Calu3 (cell line): ENCODE results near the gene AFF4. TPM values are rescaled to one million over a fixed set of nuclear protein-coding genes. Genes with fewer than 3 reads are reported as not detected.
"Not testable (repeated sequence)": the region's sequence is repeated elsewhere in the genome, so short reads cannot be mapped to it uniquely, and the experiment has no call there.

Experiments used
- BruUV-seq: library from RNA; stranded (reverse); fragments of 400-500 nt; replicated peaks from 2 replicates; lab custom pipeline; 2021; lab: Mats Ljungman, UMichigan
- CTCF ChIA-PET: fragments of 300-600 bp; sonication (Branson Sonifier 250); formaldehyde crosslinking; loops from one replicate; lab custom pipeline; 2022; ENCODE audit warnings: antibody characterized with exemption; lab: Charles Lee
- DNase-seq: peaks from one replicate; pipeline ENCODE4 v3.0.0; 2022
- H3K27ac Mint-ChIP-seq: one replicate; pipeline ENCODE4 v1.8.0; 2022; ENCODE audit warnings: mixed read lengths; ENCODE audit not compliant: unreplicated experiment
- H3K27me3 Mint-ChIP-seq: one replicate; pipeline ENCODE4 v1.8.0; 2022; ENCODE audit warnings: mixed read lengths; ENCODE audit not compliant: unreplicated experiment
- H3K36me3 Mint-ChIP-seq: one replicate; pipeline ENCODE4 v1.8.0; 2022; ENCODE audit warnings: mild to moderate bottlenecking, moderate library complexity, mixed read lengths; ENCODE audit not compliant: insufficient read depth, unreplicated experiment
- H3K4me1 Mint-ChIP-seq: one replicate; pipeline ENCODE4 v1.8.0; 2022; ENCODE audit warnings: mild to moderate bottlenecking, low read depth, mixed read lengths; ENCODE audit not compliant: unreplicated experiment
- H3K4me3 Mint-ChIP-seq: one replicate; pipeline ENCODE4 v1.8.0; 2022; ENCODE audit warnings: mild to moderate bottlenecking, low read depth, moderate library complexity, mixed read lengths; ENCODE audit not compliant: unreplicated experiment
- H3K9me3 Mint-ChIP-seq: one replicate; pipeline ENCODE4 v1.8.0; 2022; ENCODE audit warnings: low read depth, mixed read lengths; ENCODE audit not compliant: unreplicated experiment
- CTCF ChIP-seq: fragments of 200-600 bp; IDR thresholded peaks from one replicate; pipeline ENCODE4 v1.8.0; 2022; ENCODE audit warnings: antibody characterized with exemption; ENCODE audit not compliant: unreplicated experiment
- intact Hi-C: fragments of 100-400 bp; cut with micrococcal nuclease; formaldehyde crosslinking; loops from one replicate; pipeline ENCODE4 v1.10.0; 2022; ENCODE audit not compliant: unreplicated experiment
- total RNA-seq: library from RNA; stranded (reverse); gene quantifications from 2 replicates; pipeline ENCODE4 v1.2.3, GENCODE V29; 2022

Gene AFF4
- total RNA-seq, 1 experiment from 2014 or later, result 87.1 TPM

- H3K27me3 Mint-ChIP-seq, result no peaks in the 10 kb centered on the region
- CTCF ChIA-PET, result interaction anchor here (0.7 kb wide), 1 partner anchor 393 kb away, joined by 4 read pairs; no protein-coding TSS in a partner anchor
- no peaks in the 10 kb centered on the region for H3K4me1 Mint-ChIP-seq
- H3K36me3 Mint-ChIP-seq, result no peaks in the 10 kb centered on the region
- H3K9me3 Mint-ChIP-seq, result peaks cover 3% of the 10 kb centered on the region
- TF ChIP-seq CTCF, result no peak
- no peak overlapping the region for H3K4me3 Mint-ChIP-seq
- no peak overlapping the region for H3K27ac Mint-ChIP-seq
- BruUV-seq, result no TSS peak
- no peak for DNase-seq
- intact Hi-C loops, result no loop called here
Measured at GRCh38 chr5:132979976-132980375, 16.5 kb upstream of the AFF4 start.

GRCh38 chr5:132979367-132979940, 16.0 kb upstream of the AFF4 start:
- peaks cover 3% of the 10 kb centered on the region for H3K9me3 Mint-ChIP-seq
- H3K4me1 Mint-ChIP-seq, result no peaks in the 10 kb centered on the region
- no peak overlapping the region for H3K27ac Mint-ChIP-seq
- TF ChIP-seq CTCF, result no peak
- no peaks in the 10 kb centered on the region for H3K27me3 Mint-ChIP-seq
- H3K4me3 Mint-ChIP-seq, result no peak overlapping the region
- no TSS peak for BruUV-seq
- H3K36me3 Mint-ChIP-seq, result no peaks in the 10 kb centered on the region
- CTCF ChIA-PET, result no interaction called here
- intact Hi-C loops, result no loop called here
- no peak for DNase-seq

DNA sequence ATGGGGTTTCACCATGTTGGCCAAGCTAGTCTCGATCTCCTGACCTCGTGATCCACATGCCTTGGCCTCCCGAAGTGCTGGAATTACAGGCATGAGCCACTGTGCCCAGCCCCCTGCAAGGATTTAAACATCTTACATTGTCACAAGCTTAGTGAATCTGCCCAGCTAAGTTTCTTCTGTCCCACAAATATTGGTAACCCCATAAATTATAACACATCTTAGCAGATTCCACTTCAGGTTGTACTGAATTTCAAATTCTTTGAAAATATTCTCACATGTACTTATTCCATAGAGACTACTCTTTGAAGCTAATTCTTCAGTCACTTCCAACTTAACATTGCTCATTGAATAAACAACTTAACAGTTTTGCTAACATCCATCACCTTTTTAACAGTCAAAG, 13.4 kb upstream of the AFF4 start:
- H3K36me3 Mint-ChIP-seq, result no peaks in the 10 kb centered on the region
- no peak overlapping the region for H3K4me3 Mint-ChIP-seq
- H3K27me3 Mint-ChIP-seq, result no peaks in the 10 kb centered on the region
- H3K9me3 Mint-ChIP-seq, result peaks cover 3% of the 10 kb centered on the region
- peaks cover 4% of the 10 kb centered on the region for H3K4me1 Mint-ChIP-seq
- no TSS peak for BruUV-seq
- no peak for DNase-seq
- CTCF ChIA-PET, result no interaction called here
- TF ChIP-seq CTCF, result no peak
- intact Hi-C loops, result no loop called here
- H3K27ac Mint-ChIP-seq, result no peak overlapping the region

DNA sequence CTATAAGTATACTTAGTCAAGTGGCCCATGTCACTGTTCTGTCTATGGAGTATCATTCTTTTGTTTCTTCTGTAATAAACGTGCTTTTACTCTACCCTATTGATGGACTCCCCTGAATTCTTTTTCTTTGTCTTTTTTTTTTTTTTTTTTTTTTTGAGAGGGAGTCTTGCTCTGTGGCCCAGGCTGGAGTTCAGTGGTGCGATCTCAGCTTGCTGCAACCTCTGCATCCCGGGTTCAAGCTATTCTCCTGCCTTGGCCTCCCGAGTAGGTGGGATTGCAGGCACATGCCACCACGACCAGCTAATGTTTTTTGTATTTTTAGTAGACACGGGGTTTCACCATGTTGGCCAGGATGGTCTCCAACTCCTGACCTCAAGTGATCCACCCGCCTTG, 9.0 kb upstream of the AFF4 start:
- DNase-seq, H3K27ac Mint-ChIP-seq, H3K27me3 Mint-ChIP-seq, BruUV-seq, intact Hi-C loops, H3K9me3 Mint-ChIP-seq, H3K36me3 Mint-ChIP-seq, H3K4me3 Mint-ChIP-seq: not testable (repeated sequence)
- H3K4me1 Mint-ChIP-seq, result peaks cover 11% of the 10 kb centered on the region
- CTCF ChIA-PET, result interaction anchor here (0.7 kb wide), 2 partner anchors 148 to 596 kb away, joined by 4 to 6 read pairs; no protein-coding TSS in a partner anchor
